HG02642 (cell line): ENCODE data around the gene TCF12.

Experiments used
- ATAC-seq: cut with Tn5 transposase; IDR thresholded peaks from one replicate; pipeline ENCODE4 v1.9.1; 2021; ENCODE audit warnings: mild to moderate bottlenecking; ENCODE audit not compliant: unreplicated experiment, poor library complexity

Gene TCF12

GRCh38 chr15:56918046-56918938 lies at the start of gene TCF12:
Gene TCF12 (plus strand): TSS chr15:56918644. CDS start chr15:56919914, 1,270 bp downstream.
- ATAC-seq = peak; percentile 79

GRCh38 chr15:56869573-56869972 lies 48.9 kb upstream of the TCF12 start:
- ATAC-seq = no peak

- no peak for ATAC-seq
Measured at GRCh38 chr15:56871185-56871584, 47.3 kb upstream of the TCF12 start.

GRCh38 chr15:56871867-56872266 lies 46.6 kb upstream of the TCF12 start:
- no peak for ATAC-seq

- no peak for ATAC-seq
Measured at GRCh38 chr15:56877255-56877970, 41.0 kb upstream of the TCF12 start.

GRCh38 chr15:56879502-56879901 lies 38.9 kb upstream of the TCF12 start:
- ATAC-seq = no peak

- no peak for ATAC-seq
Measured at GRCh38 chr15:56883088-56883487, 35.4 kb upstream of the TCF12 start.

GRCh38 chr15:56886363-56886931 lies 32.0 kb upstream of the TCF12 start:
- no peak for ATAC-seq

- ATAC-seq = peak; percentile 93
Measured at GRCh38 chr15:56886932-56887781, 31.3 kb upstream of the TCF12 start.

- ATAC-seq = no peak
Measured at GRCh38 chr15:56887782-56888438, 30.5 kb upstream of the TCF12 start.

- no peak for ATAC-seq
Measured at GRCh38 chr15:56890038-56890437, 28.4 kb upstream of the TCF12 start.

GRCh38 chr15:56891852-56892440 lies 26.5 kb upstream of the TCF12 start:
- ATAC-seq = no peak

- ATAC-seq = no peak
Measured at GRCh38 chr15:56892659-56893363, 25.6 kb upstream of the TCF12 start.

GRCh38 chr15:56893364-56893678 lies 25.1 kb upstream of the TCF12 start:
- no peak for ATAC-seq

GRCh38 chr15:56894601-56895000 lies 23.8 kb upstream of the TCF12 start:
- ATAC-seq = no peak

- ATAC-seq = no peak
Measured at GRCh38 chr15:56901931-56902330, 16.5 kb upstream of the TCF12 start.

GRCh38 chr15:56906766-56907165 lies 11.7 kb upstream of the TCF12 start:
- no peak for ATAC-seq

GRCh38 chr15:56910801-56911200 lies 7.6 kb upstream of the TCF12 start:
- ATAC-seq = no peak

GRCh38 chr15:56913241-56913640 lies 5.2 kb upstream of the TCF12 start:
- ATAC-seq = no peak
